HepG2 (cell line): ENCODE measurements around the gene TFEC. TPM values are rescaled to one million over a fixed set of nuclear protein-coding genes. Genes with fewer than 3 reads are reported as not detected.

Experiments used
- ATAC-seq: fragments of 200-7000 bp; cut with Tn5 transposase; 3 replicates; pipeline ENCODE4 v1.9.1; 2020; ENCODE audit warnings: mild to moderate bottlenecking, moderate library complexity
- BruUV-seq: library from RNA; stranded (reverse); fragments of 400-500 nt; replicated peaks from 2 replicates; lab custom pipeline; 2021; lab: Mats Ljungman, UMichigan
- CTCF ChIA-PET: fragments of 300-600 bp; formaldehyde crosslinking; extraction: SDS; loops from one replicate; lab custom pipeline; 2021; ENCODE audit warnings: low total read pairs, inconsistent platforms, low intra/inter-chr PET ratio; lab: Yijun Ruan, JAX
- POLR2A ChIA-PET: fragments of 350-600 bp; sonication (Branson Sonifier 250); formaldehyde crosslinking; loops from one replicate; lab custom pipeline; 2020; ENCODE audit warnings: antibody characterized with exemption, inconsistent platforms; lab: Yijun Ruan, JAX
- DNase-seq: peaks from one replicate; pipeline ENCODE4 v3.0.0-alpha.2; 2015; ENCODE audit warnings: low spot score
- FAIRE-seq: peaks from 3 replicates; lab custom pipeline; 2011; peaks lifted over from hg19 to GRCh38; lab: Jason Lieb, UNC
- H2AFZ ChIP-seq: one replicate; pipeline ENCODE4 v1.6.1; 2011; ENCODE audit warnings: low read length, inconsistent platforms
- H3K27ac ChIP-seq: fragments of 300-600 bp; 3 replicates; pipeline ENCODE4 v1.8.0; 2011; ENCODE audit warnings: mixed run types, mild to moderate bottlenecking, mixed read lengths, low read length, inconsistent platforms; ENCODE audit not compliant: insufficient read depth; ENCODE audit errors: extremely low read length
- H3K27me3 ChIP-seq, 2 experiments: fragments of 200-600 bp in 1 of 2; 2 replicates in 1 of 2; 3 replicates in 1 of 2; pipeline versions ENCODE4 v1.6.0 to v1.8.0; 2011; ENCODE audit warnings: low read length in 2 of 2, mild to moderate bottlenecking in 2 of 2, moderate library complexity in 2 of 2, inconsistent platforms in 1 of 2; ENCODE audit not compliant: insufficient read depth in 2 of 2, control insufficient read depth in 1 of 2
- H3K36me3 ChIP-seq, 2 experiments: fragments of 200-600 bp in 1 of 2; replicated peaks in 1 of 2; 2 replicates in 1 of 2; 3 replicates in 1 of 2; pipeline versions ENCODE4 v1.5.1 to v1.8.0; 2011; ENCODE audit warnings: low read length in 2 of 2, inconsistent platforms in 1 of 2; ENCODE audit not compliant: insufficient read depth in 2 of 2, control insufficient read depth in 1 of 2
- H3K4me1 ChIP-seq: 2 replicates; pipeline ENCODE4 v1.5.1; 2012; ENCODE audit warnings: low read length, inconsistent platforms; ENCODE audit not compliant: insufficient read depth
- H3K4me2 ChIP-seq: 2 replicates; pipeline ENCODE4 v1.6.0; 2011; ENCODE audit warnings: low read depth, low read length, inconsistent platforms
- H3K4me3 ChIP-seq, 3 experiments: fragments of 200-600 bp in 1 of 3; sonication (generic), shearing (Covaris generic) in 1 of 3; replicated peaks in 1 of 3; 2 replicates each; pipeline ENCODE4 v1.5.1; 2011 to 2016; ENCODE audit warnings: low read length in 3 of 3, inconsistent platforms in 2 of 3, low read depth in 2 of 3, mild to moderate bottlenecking in 2 of 3, control low read depth in 1 of 3, mixed read lengths in 1 of 3; ENCODE audit not compliant: insufficient read depth in 1 of 3
- H3K79me2 ChIP-seq: one replicate; pipeline ENCODE4 v1.6.1; 2011; ENCODE audit warnings: low read length, inconsistent platforms; ENCODE audit not compliant: insufficient read depth
- H3K9ac ChIP-seq: 2 replicates; pipeline ENCODE4 v1.6.0; 2011; ENCODE audit warnings: mild to moderate bottlenecking, low read depth, low read length, inconsistent platforms; ENCODE audit not compliant: insufficient read depth
- H3K9me3 ChIP-seq: 2 replicates; pipeline ENCODE4 v1.5.1; 2012; ENCODE audit warnings: mild to moderate bottlenecking, low read length
- H4K20me1 ChIP-seq: 2 replicates; pipeline ENCODE4 v1.6.0; 2011; ENCODE audit warnings: inconsistent platforms, mild to moderate bottlenecking, low read length, moderate library complexity; ENCODE audit not compliant: insufficient read depth
- ATF7 ChIP-seq, 2 experiments: fragments of 450-650 bp in 1 of 2; sonication (generic) in 1 of 2; formaldehyde crosslinking in 1 of 2; IDR thresholded peaks; 2 replicates each; pipeline versions ENCODE4 v1.4.0 to v1.6.1; 2016 to 2020; ENCODE audit warnings: antibody characterized with exemption in 1 of 2, mild to moderate bottlenecking in 1 of 2, missing genetic modification reagents in 1 of 2
- CEBPZ ChIP-seq: IDR thresholded peaks from 2 replicates; pipeline ENCODE4 v1.6.1; 2012; ENCODE audit warnings: low read length, improper control_type of control experiment
- CHD4 ChIP-seq: fragments of 200-600 bp; sonication (generic); IDR thresholded peaks from 2 replicates; pipeline ENCODE4 v1.7.0; 2017; ENCODE audit warnings: mild to moderate bottlenecking, low read length, borderline replicate concordance
- MAFG ChIP-seq: sonication (generic); formaldehyde crosslinking; IDR thresholded peaks from 2 replicates; pipeline ENCODE4 v1.5.1; 2020; ENCODE audit warnings: mild to moderate bottlenecking, missing genetic modification reagents
- MTF2 ChIP-seq: sonication (generic); formaldehyde crosslinking; IDR thresholded peaks from 2 replicates; pipeline ENCODE4 v1.5.0; 2020; ENCODE audit warnings: missing genetic modification reagents, borderline replicate concordance
- NFKBIZ ChIP-seq: IDR thresholded peaks from 2 replicates; pipeline ENCODE4 v1.6.1; 2018; ENCODE audit warnings: missing genetic modification reagents, missing compliant biosample characterization
- POGK ChIP-seq: sonication (generic); formaldehyde crosslinking; conservative IDR thresholded peaks from 2 replicates; pipeline ENCODE4 v1.8.0; 2022; ENCODE audit warnings: mild to moderate bottlenecking, moderate library complexity, missing genetic modification reagents
- PRMT3 ChIP-seq: sonication (generic); formaldehyde crosslinking; IDR thresholded peaks from 2 replicates; pipeline ENCODE4 v1.8.1; 2022; ENCODE audit warnings: low read depth, mild to moderate bottlenecking, moderate library complexity, missing genetic modification reagents, borderline replicate concordance
- THRA ChIP-seq: sonication (generic); formaldehyde crosslinking; IDR thresholded peaks from 2 replicates; pipeline ENCODE4 v1.4.0; 2020; ENCODE audit warnings: missing genetic modification reagents, borderline replicate concordance
- ZNF451 ChIP-seq: sonication (generic); formaldehyde crosslinking; IDR thresholded peaks from 2 replicates; pipeline ENCODE4 v1.5.0; 2020; ENCODE audit warnings: mild to moderate bottlenecking, missing genetic modification reagents
- ZNF644 ChIP-seq: IDR thresholded peaks from 2 replicates; pipeline ENCODE4 v1.6.1; 2016; ENCODE audit warnings: low read depth
- WGBS: methylation state at CpG from one replicate; pipeline ENCODE4 v1.1.6; 2017; ENCODE audit warnings: low lambda C conversion rate; 5-methylcytosine and 5-hydroxymethylcytosine counted together
- in situ Hi-C: cut with HindIII; loops from 2 replicates; pipeline ENCODE4 v1.10.0; 2017; ENCODE audit warnings: low pct_unique_long_range_greater_than_20kb; ENCODE audit not compliant: extremely low pct_ligation_motif_present
- intact Hi-C: fragments of 100-400 bp; cut with micrococcal nuclease; formaldehyde crosslinking; loops from one replicate; pipeline ENCODE4 v1.10.0; 2022; ENCODE audit not compliant: unreplicated experiment
- polyA plus RNA-seq, 8 experiments: library from polyadenylated mRNA; depleted of rRNA in 3 of 8; stranded (reverse) in 7 of 8; unstranded in 1 of 8; fragments of >200 nt; fragmentation: Illumina TruSeq in 4 of 8; extraction: Trizol in 4 of 8; gene quantifications; 2 replicates each; pipeline versions ENCODE4 v1.2.1 to v1.2.3, GENCODE V29; 2011 to 2016; ENCODE audit warnings: low read depth in 4 of 8, missing spikeins in 1 of 8, mixed read lengths in 1 of 8; ENCODE audit not compliant: insufficient read depth in 1 of 8
- total RNA-seq, 5 experiments: library from RNA; depleted of rRNA; stranded (reverse); fragments of >200 nt; fragmentation: Illumina TruSeq; extraction: Trizol; gene quantifications; 2 replicates each; pipeline ENCODE4 v1.2.3, GENCODE V29; 2016; ENCODE audit warnings: low read depth in 1 of 5

The TFEC gene
- total and polyA plus RNA-seq, 2 of the 13 experiments (the other 11 are each of a cell fraction or from before 2014, with no cell fraction given) = not detected

GRCh38 chr7:115937960-115938359 lies 92.6 kb downstream of the TFEC start:
- Histone ChIP-seq H3K27me3 (no peaks in the 10 kb centered on the region), H3K9ac (no peak overlapping the region), H3K9me3 (no peaks in the 10 kb centered on the region), H3K36me3 (no peaks in the 10 kb centered on the region), H3K4me3 (no peak overlapping the region), H2AFZ (no peak overlapping the region), H3K79me2 (no peaks in the 10 kb centered on the region), H3K27ac (no peak overlapping the region), H3K4me1 (no peaks in the 10 kb centered on the region), H4K20me1 (no peaks in the 10 kb centered on the region), H3K4me2 (no peak overlapping the region)
- intact Hi-C loops = no loop called here
- ATAC-seq (no peak), FAIRE-seq (no peak), DNase-seq (no peak)
- WGBS = 0% methylated on average over 1 of the region's 1 CpG
- no TSS peak for BruUV-seq
- in situ Hi-C loops = no loop called here
- peak; percentile 81 for TF ChIP-seq ATF7 (IDR thresholded peaks at IDR 0.05)
- TF ChIP-seq ATF7 (CRISPR knock-in tag; IDR thresholded peaks at IDR 0.05) = no peak
- TF ChIP-seq CHD4 = no peak
- POLR2A ChIA-PET = no interaction called here
- CTCF ChIA-PET = no interaction called here

GRCh38 chr7:115933471-115933870 lies 97.1 kb downstream of the TFEC start:
- 33% methylated on average over 4 of the region's 4 CpGs for WGBS
- no peak overlapping the region for H2AFZ ChIP-seq
- DNase-seq (no peak), FAIRE-seq (no peak), ATAC-seq (no peak)
- no peak overlapping the region for H3K9ac ChIP-seq
- no peak overlapping the region for H3K4me3 ChIP-seq
- no peaks in the 10 kb centered on the region for H3K27me3 ChIP-seq
- no peaks in the 10 kb centered on the region for H3K36me3 ChIP-seq
- intact Hi-C loops (no loop called here), in situ Hi-C loops (no loop called here)
- H4K20me1 ChIP-seq = no peaks in the 10 kb centered on the region
- no peak overlapping the region for H3K27ac ChIP-seq
- BruUV-seq = no TSS peak
- ChIA-PET CTCF (no interaction called here), POLR2A (no interaction called here)
- no peak overlapping the region for H3K4me2 ChIP-seq
- no peaks in the 10 kb centered on the region for H3K79me2 ChIP-seq
- no peaks in the 10 kb centered on the region for H3K4me1 ChIP-seq
- H3K9me3 ChIP-seq = no peaks in the 10 kb centered on the region
- TF ChIP-seq MAFG (CRISPR knock-in tag) (no peak), PRMT3 (CRISPR knock-in tag) (no peak), ZNF644 (CRISPR knock-in tag) (no peak), THRA (no peak), POGK (CRISPR knock-in tag) (no peak), ZNF451 (no peak), NFKBIZ (no peak), MTF2 (CRISPR knock-in tag) (no peak), CEBPZ (no peak)
